ENCODE data around the gene EMP1.

DNA sequence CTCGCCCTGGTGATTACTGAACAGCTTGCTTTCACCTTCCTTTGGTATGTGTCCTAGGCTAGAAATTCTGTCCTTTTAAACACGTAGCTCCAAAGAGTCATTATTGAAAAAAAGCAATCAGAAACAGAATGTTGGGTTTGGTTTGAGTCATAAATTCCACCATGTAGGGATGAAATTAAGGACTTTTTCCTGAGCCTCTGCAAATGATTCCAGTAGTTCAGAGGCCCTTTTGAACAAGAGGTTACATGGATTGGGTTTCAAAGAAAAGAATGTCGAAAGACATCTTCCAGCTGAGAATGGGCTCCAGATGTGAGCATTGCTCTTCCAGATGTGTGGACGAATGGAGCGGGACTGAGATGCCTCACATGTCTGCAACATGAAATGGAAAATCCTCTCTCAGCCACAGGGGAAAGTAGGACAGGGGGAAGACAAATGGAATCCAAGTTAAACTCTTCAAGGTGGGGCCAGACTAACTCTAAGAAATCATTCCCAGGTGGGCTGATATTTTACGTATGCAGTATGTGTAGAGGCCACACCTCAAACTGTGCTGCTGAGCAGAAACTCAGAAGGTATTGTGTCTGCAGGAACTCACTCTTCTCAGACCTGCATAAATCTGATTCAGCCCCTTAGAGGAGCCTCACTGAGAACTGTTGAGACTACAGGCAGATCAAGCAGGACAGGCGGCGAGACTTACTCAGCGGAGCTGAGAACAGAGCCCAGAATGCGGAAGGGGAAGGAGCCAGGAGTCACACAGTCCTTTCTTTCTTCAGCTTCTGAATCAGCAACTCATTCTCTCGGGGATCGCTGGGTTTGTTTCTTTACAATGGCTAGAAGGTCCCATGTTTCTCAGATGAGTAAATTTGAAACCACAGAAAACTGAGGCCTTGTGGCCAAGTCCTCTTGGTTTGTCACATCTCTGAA lies 23.3 kb upstream of the EMP1 start:
- TF ChIP-seq POLR2AphosphoS5 (IDR thresholded peaks at IDR 0.05; ENCODE audit: low read depth, low read length) (no peak), POLR2A (IDR thresholded peaks at IDR 0.05; ENCODE audit: low read depth, low read length) (no peak), TAF1 (IDR thresholded peaks at IDR 0.05; ENCODE audit: low read depth, low read length) (no peak), SPI1 (IDR thresholded peaks at IDR 0.05; ENCODE audit: low read depth, low read length) (peak; percentile 83)

All from GM12891 (cell line).